GM13977 (cell line): ENCODE measurements around the gene AURKB.
"Not testable (repeated sequence)": the region's sequence is repeated elsewhere in the genome, so short reads cannot be mapped to it uniquely, and the experiment has no call there.

Source experiments
- DNase-seq: peaks from one replicate; pipeline ENCODE4 v3.0.0; 2012; ENCODE audit warnings: low spot score
- CTCF ChIP-seq: IDR thresholded peaks from 2 replicates; pipeline ENCODE4 v1.5.1; 2012; ENCODE audit warnings: mild to moderate bottlenecking, control low read depth; ENCODE audit not compliant: insufficient read depth; ENCODE audit errors: extremely low read depth, missing control alignments
- in situ Hi-C: fragments of 300-500 bp; cut with MboI; formaldehyde crosslinking; loops from one replicate; pipeline ENCODE4 v1.12.0; 2022; ENCODE audit warnings: low sequenced_read_pairs, low pct_unique_long_range_greater_than_20kb, mixed read lengths, inconsistent platforms; ENCODE audit not compliant: unreplicated experiment

AURKB gene

GRCh38 chr17:8209907-8210760, at the start of gene AURKB:
TSS of gene AURKB (minus strand) at chr17:8210575. CDS start at chr17:8210224, 351 bp downstream.
- in situ Hi-C loops, result no loop called here

GRCh38 chr17:8257801-8258200, 47.4 kb upstream of the AURKB start:
- TF ChIP-seq CTCF, result no peak
- in situ Hi-C loops, result no loop called here
- no peak for DNase-seq

More at GRCh38 chr17:8209907-8210760, at the start of gene AURKB:
- no peak for TF ChIP-seq CTCF
- peak; percentile 96 for DNase-seq

- in situ Hi-C loops, result no loop called here
- DNase-seq, result no peak
- TF ChIP-seq CTCF, result no peak
Measured at GRCh38 chr17:8256691-8257090, 46.3 kb upstream of the AURKB start.

- in situ Hi-C loops, result no loop called here
- TF ChIP-seq CTCF, result no peak
- no peak for DNase-seq
Measured at GRCh38 chr17:8256291-8256690, 45.9 kb upstream of the AURKB start.

- in situ Hi-C loops, result no loop called here
- DNase-seq, result no peak
- TF ChIP-seq CTCF, result no peak
Measured at GRCh38 chr17:8255499-8255898, 45.1 kb upstream of the AURKB start.

- DNase-seq, result no peak
- in situ Hi-C loops, result no loop called here
- TF ChIP-seq CTCF, result no peak
Measured at GRCh38 chr17:8254881-8255280, 44.5 kb upstream of the AURKB start.

GRCh38 chr17:8253801-8254200, 43.4 kb upstream of the AURKB start:
- in situ Hi-C loops, result no loop called here
- no peak for DNase-seq
- TF ChIP-seq CTCF, result peak; percentile 16

- DNase-seq, in situ Hi-C loops: not testable (repeated sequence)
Measured at GRCh38 chr17:8251411-8251810, 41.0 kb upstream of the AURKB start.
